ENCODE data around the gene C10orf143. TPM values are rescaled to one million over a fixed set of nuclear protein-coding genes. Genes with fewer than 3 reads are reported as not detected.

C10orf143 gene
- total and polyA plus RNA-seq, 2 of the 8 experiments (the other 6 are each of a cell fraction or from before 2014, with no cell fraction given): 1.6 to 2.0 TPM

- TF ChIP-seq MAFK (IDR thresholded peaks at IDR 0.05; ENCODE audit: low read depth, low read length) (no peak), YY1 (IDR thresholded peaks at IDR 0.05; ENCODE audit: low read depth, low read length) (no peak), NRF1 (IDR thresholded peaks at IDR 0.05; ENCODE audit: low read depth, low read length) (no peak), TEAD4 (IDR thresholded peaks at IDR 0.05; ENCODE audit: low read depth, low read length) (no peak), CEBPB (IDR thresholded peaks at IDR 0.05; ENCODE audit: low read depth, low read length) (no peak), CHD2 (IDR thresholded peaks at IDR 0.05; ENCODE audit: low read length) (no peak)
- TF ChIP-seq, protein P1, sequence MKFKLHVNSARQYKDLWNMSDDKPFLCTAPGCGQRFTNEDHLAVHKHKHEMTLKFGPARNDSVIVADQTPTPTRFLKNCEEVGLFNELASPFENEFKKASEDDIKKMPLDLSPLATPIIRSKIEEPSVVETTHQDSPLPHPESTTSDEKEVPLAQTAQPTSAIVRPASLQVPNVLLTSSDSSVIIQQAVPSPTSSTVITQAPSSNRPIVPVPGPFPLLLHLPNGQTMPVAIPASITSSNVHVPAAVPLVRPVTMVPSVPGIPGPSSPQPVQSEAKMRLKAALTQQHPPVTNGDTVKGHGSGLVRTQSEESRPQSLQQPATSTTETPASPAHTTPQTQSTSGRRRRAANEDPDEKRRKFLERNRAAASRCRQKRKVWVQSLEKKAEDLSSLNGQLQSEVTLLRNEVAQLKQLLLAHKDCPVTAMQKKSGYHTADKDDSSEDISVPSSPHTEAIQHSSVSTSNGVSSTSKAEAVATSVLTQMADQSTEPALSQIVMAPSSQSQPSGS (IDR thresholded peaks at IDR 0.05; ENCODE audit: low read length): no peak
These were observed 67.1 kb downstream of the C10orf143 start (continued) for GRCh38 chr10:130043491-130043890.

All from H1 (cell line).